Natural killer cell (primary cell): ENCODE results near the gene RPL15. TPM values are rescaled to one million over a fixed set of nuclear protein-coding genes. Genes with fewer than 3 reads are reported as not detected.
A peak's percentile ranks its signal among the peaks of the same experiment; 100 is the strongest.

Source experiments
- ATAC-seq, 3 donors: fragments of 150-1000 bp in 2 of 3; fragments of 200-7000 bp in 1 of 3; cut with Tn5 transposase; 1 replicate in 1 of 3; 2 replicates in 2 of 3; pipeline ENCODE4 v1.10.0; 2021; ENCODE audit warnings: mild to moderate bottlenecking in 2 of 3, moderate library complexity in 2 of 3
- DNase-seq, 2 donors: peaks; one replicate each; pipeline versions ENCODE4 v3.0.0 to v3.0.0-alpha.2; 2013 to 2021; ENCODE audit warnings: mixed read lengths in 1 of 2
- H3K27ac ChIP-seq: one replicate; pipeline ENCODE4 v1.5.1; 2013; ENCODE audit warnings: mild to moderate bottlenecking, low read length
- H3K27me3 ChIP-seq: one replicate; pipeline ENCODE4 v1.6.1; 2013; ENCODE audit warnings: low read length; ENCODE audit not compliant: control insufficient read depth, insufficient read depth
- H3K36me3 ChIP-seq: one replicate; pipeline ENCODE4 v1.6.1; 2013; ENCODE audit warnings: low read length; ENCODE audit not compliant: control insufficient read depth, insufficient read depth
- H3K4me1 ChIP-seq: one replicate; pipeline ENCODE4 v1.6.1; 2013; ENCODE audit warnings: low read length; ENCODE audit not compliant: control insufficient read depth, insufficient read depth
- H3K4me3 ChIP-seq: one replicate; pipeline ENCODE4 v1.5.1; 2013; ENCODE audit warnings: low read length
- H3K9me3 ChIP-seq: one replicate; pipeline ENCODE4 v1.6.1; 2013; ENCODE audit warnings: low read length; ENCODE audit not compliant: control insufficient read depth, insufficient read depth
- H3K27ac Mint-ChIP-seq, 2 donors: one replicate each; pipeline ENCODE4 v1.8.0; 2022; ENCODE audit warnings: mild to moderate bottlenecking in 2 of 2, mixed read lengths in 2 of 2, moderate library complexity in 1 of 2
- H3K27me3 Mint-ChIP-seq, 2 donors: one replicate each; pipeline ENCODE4 v1.8.0; 2022; ENCODE audit warnings: low read depth in 2 of 2, mixed read lengths in 2 of 2
- H3K36me3 Mint-ChIP-seq: one replicate; pipeline ENCODE4 v1.8.0; 2022; ENCODE audit warnings: mixed read lengths
- H3K4me1 Mint-ChIP-seq, 2 donors: one replicate each; pipeline ENCODE4 v1.8.0; 2022; ENCODE audit warnings: mixed read lengths in 2 of 2
- H3K4me3 Mint-ChIP-seq: one replicate; pipeline ENCODE4 v1.8.0; 2022; ENCODE audit warnings: mild to moderate bottlenecking, moderate library complexity, mixed read lengths
- H3K9me3 Mint-ChIP-seq, 2 donors: one replicate each; pipeline ENCODE4 v1.8.0; 2022; ENCODE audit warnings: mixed read lengths in 2 of 2
- WGBS: methylation state at CpG from one replicate; pipeline ENCODE4 v1.1.7; 2013; ENCODE audit warnings: missing lambda C conversion rate; ENCODE audit not compliant: insufficient coverage; 5-methylcytosine and 5-hydroxymethylcytosine counted together
- intact Hi-C: fragments of 100-400 bp; cut with micrococcal nuclease; formaldehyde crosslinking; loops from one replicate; pipeline ENCODE4 v1.14.2; 2022
- total RNA-seq, 4 donors: library from RNA; stranded (reverse); fragments of 120-200 nt in 1 of 4; gene quantifications; one replicate each; pipeline versions ENCODE4 v1.2.3 to v1.2.4, GENCODE V29; 2013 to 2022
- TF ChIP-seq, protein P1 (sequence below): fragments of 200-600 bp; IDR thresholded peaks from one replicate; pipeline ENCODE4 v1.8.0; 2022; ENCODE audit warnings: antibody characterized with exemption

Gene RPL15
- total RNA-seq, 3 donors from 2014 or later (not counting 1 experiment from before 2014, with no cell fraction given) = 1,116 to 1,338 (median 1,291) TPM

GRCh38 chr3:23940775-23941174, 23.8 kb downstream of the RPL15 start:
- H3K9me3 ChIP-seq = no peaks in the 10 kb centered on the region
- H3K4me3 ChIP-seq = no peak overlapping the region
- no peaks in the 10 kb centered on the region for H3K36me3 ChIP-seq
- DNase-seq (no peak), ATAC-seq (no peak)
- Mint-ChIP-seq H3K27me3 (peaks cover 5 to 11% of the 10 kb centered on the region in 2 donors), H3K9me3 (no peaks in the 10 kb centered on the region), H3K4me1 (peaks cover 7 to 12% of the 10 kb centered on the region in 2 donors), H3K27ac (no peak overlapping the region), H3K36me3 (no peaks in the 10 kb centered on the region), H3K4me3 (no peak overlapping the region)
- intact Hi-C loops = loop anchor here (10.0 kb wide), 1 partner anchor 136 kb away; the partner anchor contains the start of gene UBE2E1
- no peak overlapping the region for H3K27ac ChIP-seq
- 80% methylated on average over 4 of the region's 5 CpGs for WGBS
- TF ChIP-seq, protein P1, sequence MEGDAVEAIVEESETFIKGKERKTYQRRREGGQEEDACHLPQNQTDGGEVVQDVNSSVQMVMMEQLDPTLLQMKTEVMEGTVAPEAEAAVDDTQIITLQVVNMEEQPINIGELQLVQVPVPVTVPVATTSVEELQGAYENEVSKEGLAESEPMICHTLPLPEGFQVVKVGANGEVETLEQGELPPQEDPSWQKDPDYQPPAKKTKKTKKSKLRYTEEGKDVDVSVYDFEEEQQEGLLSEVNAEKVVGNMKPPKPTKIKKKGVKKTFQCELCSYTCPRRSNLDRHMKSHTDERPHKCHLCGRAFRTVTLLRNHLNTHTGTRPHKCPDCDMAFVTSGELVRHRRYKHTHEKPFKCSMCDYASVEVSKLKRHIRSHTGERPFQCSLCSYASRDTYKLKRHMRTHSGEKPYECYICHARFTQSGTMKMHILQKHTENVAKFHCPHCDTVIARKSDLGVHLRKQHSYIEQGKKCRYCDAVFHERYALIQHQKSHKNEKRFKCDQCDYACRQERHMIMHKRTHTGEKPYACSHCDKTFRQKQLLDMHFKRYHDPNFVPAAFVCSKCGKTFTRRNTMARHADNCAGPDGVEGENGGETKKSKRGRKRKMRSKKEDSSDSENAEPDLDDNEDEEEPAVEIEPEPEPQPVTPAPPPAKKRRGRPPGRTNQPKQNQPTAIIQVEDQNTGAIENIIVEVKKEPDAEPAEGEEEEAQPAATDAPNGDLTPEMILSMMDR = no peak
- H3K4me1 ChIP-seq = peaks cover 7% of the 10 kb centered on the region
- no peaks in the 10 kb centered on the region for H3K27me3 ChIP-seq

DNA sequence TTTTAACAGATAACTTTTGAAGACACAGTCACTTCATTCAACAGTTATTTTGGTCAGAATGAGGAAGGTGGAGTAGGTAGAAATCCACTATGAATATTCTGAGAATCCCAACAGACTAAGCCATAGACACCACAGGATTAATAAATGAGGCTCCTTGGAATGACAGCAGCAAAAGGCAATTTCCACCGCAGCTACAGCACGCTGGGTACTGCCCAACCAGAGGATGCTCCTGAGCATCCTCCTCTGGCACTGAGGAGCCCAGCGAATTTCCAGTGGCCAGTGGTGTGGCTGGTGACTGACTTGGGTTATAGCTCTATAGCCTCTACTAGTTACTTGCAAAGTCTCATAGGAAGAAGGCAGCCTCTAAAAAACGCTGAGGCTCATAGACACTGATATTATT, 24.5 kb downstream of the RPL15 start:
- H3K4me3 ChIP-seq = no peak overlapping the region
- H3K27ac ChIP-seq = no peak overlapping the region
- Mint-ChIP-seq H3K9me3 (no peaks in the 10 kb centered on the region), H3K4me3 (no peak overlapping the region), H3K27ac (no peak overlapping the region), H3K4me1 (peaks cover 7 to 12% of the 10 kb centered on the region in 2 donors), H3K27me3 (peaks cover 5 to 11% of the 10 kb centered on the region in 2 donors), H3K36me3 (no peaks in the 10 kb centered on the region)
- H3K36me3 ChIP-seq = no peaks in the 10 kb centered on the region
- WGBS = 97% methylated on average over 4 of the region's 4 CpGs
- intact Hi-C loops = loop anchor here (10.0 kb wide), 1 partner anchor 137 kb away; the partner anchor contains the start of gene UBE2E1
- ATAC-seq (no peak), DNase-seq (no peak)
- no peaks in the 10 kb centered on the region for H3K9me3 ChIP-seq
- H3K4me1 ChIP-seq = peaks cover 10% of the 10 kb centered on the region
- TF ChIP-seq, protein P1 = no peak
- H3K27me3 ChIP-seq = no peaks in the 10 kb centered on the region

GRCh38 chr3:23942546-23942945, 25.6 kb downstream of the RPL15 start:
- peaks cover under 1 to 2% of the 10 kb centered on the region in 2 donors for H3K27me3 Mint-ChIP-seq
- no peak overlapping the region for H3K4me3 Mint-ChIP-seq
- ATAC-seq (no peak), DNase-seq (no peak)
- TF ChIP-seq, protein P1 = no peak
- H3K36me3 Mint-ChIP-seq = no peaks in the 10 kb centered on the region
- H3K4me3 ChIP-seq = no peak overlapping the region
- peaks cover 12 to 17% of the 10 kb centered on the region in 2 donors for H3K4me1 Mint-ChIP-seq
- no peak overlapping the region for H3K27ac ChIP-seq
- no peaks in the 10 kb centered on the region for H3K36me3 ChIP-seq
- H3K9me3 ChIP-seq = no peaks in the 10 kb centered on the region
- no peaks in the 10 kb centered on the region for H3K27me3 ChIP-seq
- intact Hi-C loops = loop anchor here (10.0 kb wide), 1 partner anchor 138 kb away; the partner anchor contains the start of gene UBE2E1
- H3K9me3 Mint-ChIP-seq = no peaks in the 10 kb centered on the region
- peaks cover 15% of the 10 kb centered on the region for H3K4me1 ChIP-seq
- H3K27ac Mint-ChIP-seq = peak overlapping the region in 1 of 2 donors; percentile 92
- 96% methylated on average over 11 of the region's 11 CpGs for WGBS
